Activated CD4-positive, alpha-beta memory T cell treated with anti-CD3 and anti-CD28 coated beads for 36 hours (primary cell): ENCODE data around the gene TSKS. TPM values are rescaled to one million over a fixed set of nuclear protein-coding genes. Genes with fewer than 3 reads are reported as not detected.

Experiments used
- CTCF ChIA-PET: fragments of 350-600 bp; sonication (Branson Sonifier 250); formaldehyde crosslinking; loops from one replicate; lab custom pipeline; 2021; ENCODE audit warnings: antibody characterized with exemption, inconsistent platforms; lab: Charles Lee
- POLR2A ChIA-PET: fragments of 350-600 bp; sonication (Branson Sonifier 250); formaldehyde crosslinking; loops from one replicate; lab custom pipeline; 2021; ENCODE audit warnings: antibody characterized with exemption; lab: Charles Lee
- DNase-seq: peaks from one replicate; pipeline ENCODE4 v3.0.0-alpha.2; 2020
- H3K27ac Mint-ChIP-seq: one replicate; pipeline ENCODE4 v1.8.0; 2021; ENCODE audit warnings: mixed read lengths
- H3K27me3 Mint-ChIP-seq: one replicate; pipeline ENCODE4 v1.8.0; 2021; ENCODE audit warnings: mixed read lengths
- H3K36me3 Mint-ChIP-seq: one replicate; pipeline ENCODE4 v1.8.0; 2021; ENCODE audit warnings: mixed read lengths
- H3K4me1 Mint-ChIP-seq: one replicate; pipeline ENCODE4 v1.8.0; 2021; ENCODE audit warnings: low read depth, mixed read lengths
- H3K4me3 Mint-ChIP-seq: one replicate; pipeline ENCODE4 v1.8.0; 2021; ENCODE audit warnings: mild to moderate bottlenecking, mixed read lengths
- H3K9me3 Mint-ChIP-seq: one replicate; pipeline ENCODE4 v1.8.0; 2021; ENCODE audit warnings: mixed read lengths
- intact Hi-C: fragments of 100-400 bp; cut with micrococcal nuclease; formaldehyde crosslinking; loops from one replicate; pipeline ENCODE4 v1.15.1; 2023
- total RNA-seq, 2 experiments: library from RNA; stranded (reverse); gene quantifications; one replicate each; pipeline ENCODE4 v1.2.3, GENCODE V29; 2021

TSKS gene
- total RNA-seq, 2 experiments from 2014 or later, result 0.40 to 0.63 TPM

DNA sequence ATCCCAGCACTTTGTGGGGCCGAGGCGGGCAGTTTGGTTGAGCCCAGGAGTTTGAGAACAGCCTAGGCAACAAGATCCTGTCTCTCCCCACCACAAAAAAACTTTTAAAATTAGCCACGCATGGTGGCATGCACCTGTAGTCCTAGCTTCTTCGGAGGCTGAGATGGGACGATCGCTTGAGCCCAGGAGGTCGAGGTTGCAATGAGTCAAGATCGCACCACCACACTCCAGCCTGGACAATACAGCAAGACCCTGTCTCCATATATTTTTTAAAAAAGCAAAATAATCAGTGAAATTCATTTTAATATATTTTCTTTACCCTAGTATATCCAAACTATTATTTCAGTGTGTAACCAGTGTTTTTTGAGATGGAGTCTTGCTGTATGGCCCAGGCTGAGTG lies 11.9 kb upstream of the TSKS start:
- Mint-ChIP-seq H3K4me1 (peaks cover 8% of the 10 kb centered on the region), H3K27me3 (no peaks in the 10 kb centered on the region), H3K4me3 (no peak overlapping the region), H3K9me3 (no peaks in the 10 kb centered on the region), H3K36me3 (no peaks in the 10 kb centered on the region), H3K27ac (no peak overlapping the region)
- intact Hi-C loops, result no loop called here
- POLR2A ChIA-PET, result no interaction called here
- CTCF ChIA-PET, result no interaction called here
- no peak for DNase-seq

- DNase-seq, result no peak
- no peaks in the 10 kb centered on the region for H3K9me3 Mint-ChIP-seq
- POLR2A ChIA-PET, result no interaction called here
- intact Hi-C loops, result no loop called here
- CTCF ChIA-PET, result interaction anchor here (1.3 kb wide), 1 partner anchor 13 kb away, joined by 3 read pairs; no protein-coding TSS in a partner anchor
- H3K4me3 Mint-ChIP-seq, result no peak overlapping the region
- H3K27me3 Mint-ChIP-seq, result no peaks in the 10 kb centered on the region
- peaks cover 12% of the 10 kb centered on the region for H3K4me1 Mint-ChIP-seq
- H3K27ac Mint-ChIP-seq, result no peak overlapping the region
- H3K36me3 Mint-ChIP-seq, result peaks cover 1% of the 10 kb centered on the region
Measured at GRCh38 chr19:49773663-49774350, 10.7 kb upstream of the TSKS start.

- ChIA-PET CTCF (interaction anchor here (1.3 kb wide), 1 partner anchor 12 kb away, joined by 3 read pairs; no protein-coding TSS in a partner anchor), POLR2A (no interaction called here)
- H3K36me3 Mint-ChIP-seq, result peaks cover 1% of the 10 kb centered on the region
- H3K9me3 Mint-ChIP-seq, result no peaks in the 10 kb centered on the region
- H3K4me1 Mint-ChIP-seq, result peaks cover 19% of the 10 kb centered on the region
- H3K27me3 Mint-ChIP-seq, result no peaks in the 10 kb centered on the region
- no peak overlapping the region for H3K27ac Mint-ChIP-seq
- no peak for DNase-seq
- intact Hi-C loops, result no loop called here
- no peak overlapping the region for H3K4me3 Mint-ChIP-seq
Measured at GRCh38 chr19:49772850-49773432, 9.8 kb upstream of the TSKS start.

GRCh38 chr19:49771674-49772139 lies 8.6 kb upstream of the TSKS start:
- intact Hi-C loops, result no loop called here
- ChIA-PET CTCF (no interaction called here), POLR2A (no interaction called here)
- Mint-ChIP-seq H3K9me3 (no peaks in the 10 kb centered on the region), H3K4me3 (no peak overlapping the region), H3K27me3 (no peaks in the 10 kb centered on the region), H3K36me3 (peaks cover 1% of the 10 kb centered on the region), H3K4me1 (peaks cover 27% of the 10 kb centered on the region), H3K27ac (no peak overlapping the region)
- DNase-seq, result no peak

DNA sequence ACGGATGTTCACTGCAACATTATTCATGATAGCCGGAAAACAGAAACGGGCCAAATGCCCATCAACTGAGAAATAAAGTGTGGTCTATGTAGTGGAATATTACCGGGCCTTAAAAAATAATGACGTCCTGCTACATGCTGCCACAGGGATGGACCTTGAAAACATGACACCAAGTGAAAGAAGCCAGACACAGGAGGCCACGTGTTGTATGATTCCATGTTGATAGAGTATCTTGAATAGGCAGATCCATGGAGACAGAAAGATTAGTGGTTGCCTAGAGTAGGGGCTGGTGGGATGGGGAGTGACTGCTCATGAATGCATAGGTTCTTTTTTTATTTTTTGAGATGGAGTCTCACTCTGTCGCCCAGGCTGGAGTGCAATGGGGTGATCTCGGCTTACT lies 7.4 kb upstream of the TSKS start:
- intact Hi-C loops, result no loop called here
- no peaks in the 10 kb centered on the region for H3K9me3 Mint-ChIP-seq
- H3K27me3 Mint-ChIP-seq, result no peaks in the 10 kb centered on the region
- DNase-seq, result no peak
- peaks cover 5% of the 10 kb centered on the region for H3K36me3 Mint-ChIP-seq
- H3K4me3 Mint-ChIP-seq, result no peak overlapping the region
- ChIA-PET POLR2A (no interaction called here), CTCF (no interaction called here)
- no peak overlapping the region for H3K27ac Mint-ChIP-seq
- peaks cover 34% of the 10 kb centered on the region for H3K4me1 Mint-ChIP-seq

GRCh38 chr19:49767967-49768581 lies 5.0 kb upstream of the TSKS start:
- H3K36me3 Mint-ChIP-seq, result peaks cover 5% of the 10 kb centered on the region
- DNase-seq, result no peak
- H3K27ac Mint-ChIP-seq, result no peak overlapping the region
- intact Hi-C loops, result loop anchor here (2.0 to 5.0 kb wide), 3 partner anchors 83 to 211 kb away; partner anchors contain the start of genes PTOV1 and RRAS
- CTCF ChIA-PET, result interaction anchor here (1.3 to 1.9 kb wide), 2 partner anchors 50 to 87 kb away, joined by 3 to 7 read pairs; no protein-coding TSS in a partner anchor
- peak overlapping the region; percentile 89 for H3K4me3 Mint-ChIP-seq
- H3K27me3 Mint-ChIP-seq, result no peaks in the 10 kb centered on the region
- no peaks in the 10 kb centered on the region for H3K9me3 Mint-ChIP-seq
- POLR2A ChIA-PET, result no interaction called here
- H3K4me1 Mint-ChIP-seq, result peaks cover 33% of the 10 kb centered on the region

- DNase-seq, result no peak
- intact Hi-C loops, result loop anchor here (2.0 to 5.0 kb wide), 3 partner anchors 83 to 210 kb away; partner anchors contain the start of genes PTOV1 and RRAS
- H3K27ac Mint-ChIP-seq, result peak overlapping the region; percentile 47
- H3K27me3 Mint-ChIP-seq, result no peaks in the 10 kb centered on the region
- ChIA-PET CTCF (interaction anchor here (1.1 to 1.9 kb wide), 3 partner anchors 50 to 87 kb away, joined by 3 to 7 read pairs (median 3); no protein-coding TSS in a partner anchor), POLR2A (interaction anchor here (1.1 to 1.6 kb wide), 3 partner anchors 10 to 127 kb away, joined by 3 to 5 read pairs (median 4); partner anchors contain the start of genes FUZ and RRAS)
- peaks cover 33% of the 10 kb centered on the region for H3K4me1 Mint-ChIP-seq
- peak overlapping the region; percentile 89 for H3K4me3 Mint-ChIP-seq
- no peaks in the 10 kb centered on the region for H3K9me3 Mint-ChIP-seq
- peaks cover 5% of the 10 kb centered on the region for H3K36me3 Mint-ChIP-seq
Measured at GRCh38 chr19:49767381-49767780, 4.3 kb upstream of the TSKS start.

GRCh38 chr19:49766930-49767299 lies 3.8 kb upstream of the TSKS start, which contains the start of gene AP2A1:
Gene AP2A1, plus strand, starts transcription at chr19:49767001. Its CDS starts 133 bp downstream, at chr19:49767134.
- H3K4me3 Mint-ChIP-seq, result peak within 1 kb of the TSS; percentile 96
- peak within 1 kb of the TSS; percentile 95 for H3K27ac Mint-ChIP-seq
- ChIA-PET CTCF (interaction anchor here (0.5 to 1.9 kb wide), 4 partner anchors 49 to 867 kb away, joined by 3 to 7 read pairs (median 3); partner anchors contain the start of gene NUCB1), POLR2A (interaction anchor here (1.1 to 1.6 kb wide), 3 partner anchors 10 to 126 kb away, joined by 3 to 5 read pairs (median 4); partner anchors contain the start of genes FUZ and RRAS)
- no peaks in the 10 kb centered on the region for H3K27me3 Mint-ChIP-seq
- H3K36me3 Mint-ChIP-seq, result peaks cover 5% of the 10 kb centered on the region
- no peak for DNase-seq
- intact Hi-C loops, result loop anchor here (1.0 to 5.0 kb wide), 8 partner anchors 46 to 258 kb away; partner anchors contain the start of genes AKT1S1, ATF5, FUZ and MED25
- peaks cover 33% of the 10 kb centered on the region for H3K4me1 Mint-ChIP-seq
- H3K9me3 Mint-ChIP-seq, result no peaks in the 10 kb centered on the region

DNA sequence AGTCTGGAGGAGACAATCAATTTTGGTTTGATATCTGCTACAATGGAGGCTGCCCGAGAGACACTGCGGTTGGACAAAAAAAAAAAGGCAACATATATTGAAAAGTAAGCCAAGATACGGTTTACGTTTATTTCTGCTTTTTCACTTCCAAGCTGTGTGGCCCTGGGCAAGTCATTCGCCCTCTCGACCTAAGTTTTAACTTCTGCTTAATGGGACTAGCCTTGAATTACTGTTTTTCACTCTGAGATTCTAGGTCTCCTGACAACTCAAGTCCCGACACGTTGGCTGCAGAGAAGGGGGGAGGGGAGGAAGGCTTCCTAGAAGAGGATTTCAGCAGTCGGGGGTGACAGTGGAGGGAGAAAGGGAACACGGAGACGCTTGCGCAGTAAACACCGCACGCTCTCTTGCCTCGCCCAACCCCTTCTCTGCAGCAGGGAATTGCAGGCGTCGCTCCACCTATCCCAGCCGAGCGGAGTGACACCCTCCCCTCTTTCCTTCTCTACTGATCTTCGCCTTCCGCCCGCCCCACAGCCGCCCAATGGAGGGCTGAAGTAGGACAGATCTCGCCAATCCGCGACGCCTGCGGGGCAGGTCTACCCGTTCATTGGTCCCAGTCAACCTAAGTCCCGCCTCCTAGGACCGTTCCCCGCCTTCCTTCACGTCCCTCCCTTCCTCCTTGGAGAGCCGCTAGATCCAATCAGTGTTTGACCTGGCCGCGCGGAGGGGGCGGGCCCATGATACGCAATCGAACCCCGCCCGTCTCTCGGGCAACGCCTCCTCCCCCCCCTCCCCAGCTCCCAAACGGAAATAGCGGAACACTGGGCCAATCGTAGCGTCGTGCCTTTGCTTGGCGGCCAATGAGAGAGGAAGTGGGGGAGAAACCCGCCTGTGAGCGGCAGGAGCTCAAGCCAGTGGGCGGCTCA lies 3.2 kb upstream of the TSKS start:
- ChIA-PET POLR2A (interaction anchor here (1.1 to 1.6 kb wide), 3 partner anchors 11 to 126 kb away, joined by 3 to 5 read pairs (median 4); partner anchors contain the start of genes FUZ and RRAS), CTCF (interaction anchor here (0.5 to 1.9 kb wide), 4 partner anchors 49 to 866 kb away, joined by 3 to 7 read pairs (median 3); partner anchors contain the start of gene NUCB1)
- DNase-seq, result peak; percentile 100
- Mint-ChIP-seq H3K4me3 (peak overlapping the region; percentile 96), H3K4me1 (peaks cover 33% of the 10 kb centered on the region), H3K27ac (peak overlapping the region; percentile 95), H3K27me3 (no peaks in the 10 kb centered on the region), H3K9me3 (no peaks in the 10 kb centered on the region), H3K36me3 (peaks cover 5% of the 10 kb centered on the region)
- intact Hi-C loops, result loop anchor here (1.0 to 5.0 kb wide), 8 partner anchors 47 to 259 kb away; partner anchors contain the start of genes AKT1S1, ATF5, FUZ and MED25

DNA sequence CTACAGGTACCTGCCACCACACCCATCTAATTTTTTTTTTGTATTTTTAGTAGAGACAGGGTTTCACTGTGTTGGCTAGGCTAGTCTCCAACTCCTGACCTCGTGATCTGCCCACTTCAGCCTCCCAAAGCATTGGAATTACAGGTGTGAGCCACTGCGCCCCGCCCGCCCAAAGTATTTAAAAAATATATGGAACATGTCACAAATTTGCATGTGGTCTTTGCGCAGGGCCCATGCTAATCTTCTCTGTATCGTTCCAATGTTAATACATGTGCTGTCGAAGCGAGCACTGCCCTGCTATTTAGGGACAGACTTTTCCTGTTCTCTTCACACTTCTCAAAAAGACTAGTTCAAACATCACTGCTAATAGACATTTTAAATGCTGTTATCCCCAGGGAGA lies 1.2 kb upstream of the TSKS start:
- H3K9me3 Mint-ChIP-seq, result no peaks in the 10 kb centered on the region
- ChIA-PET POLR2A (interaction anchor here (0.7 kb wide), 1 partner anchor 19 kb away, joined by 3 read pairs; no protein-coding TSS in a partner anchor), CTCF (interaction anchor here (0.7 kb wide), 1 partner anchor 790 kb away, joined by 4 read pairs; no protein-coding TSS in a partner anchor)
- H3K27me3 Mint-ChIP-seq, result no peaks in the 10 kb centered on the region
- intact Hi-C loops, result no loop called here
- DNase-seq, result no peak
- H3K4me3 Mint-ChIP-seq, result no peak overlapping the region
- no peak overlapping the region for H3K27ac Mint-ChIP-seq
- peaks cover 32% of the 10 kb centered on the region for H3K4me1 Mint-ChIP-seq
- peaks cover 4% of the 10 kb centered on the region for H3K36me3 Mint-ChIP-seq
